ENCODE data around the gene ANO7. TPM values are rescaled to one million over a fixed set of nuclear protein-coding genes. Genes with fewer than 3 reads are reported as not detected.

ANO7 gene
- total RNA-seq, 1 experiment from 2014 or later = 1.7 TPM

DNA sequence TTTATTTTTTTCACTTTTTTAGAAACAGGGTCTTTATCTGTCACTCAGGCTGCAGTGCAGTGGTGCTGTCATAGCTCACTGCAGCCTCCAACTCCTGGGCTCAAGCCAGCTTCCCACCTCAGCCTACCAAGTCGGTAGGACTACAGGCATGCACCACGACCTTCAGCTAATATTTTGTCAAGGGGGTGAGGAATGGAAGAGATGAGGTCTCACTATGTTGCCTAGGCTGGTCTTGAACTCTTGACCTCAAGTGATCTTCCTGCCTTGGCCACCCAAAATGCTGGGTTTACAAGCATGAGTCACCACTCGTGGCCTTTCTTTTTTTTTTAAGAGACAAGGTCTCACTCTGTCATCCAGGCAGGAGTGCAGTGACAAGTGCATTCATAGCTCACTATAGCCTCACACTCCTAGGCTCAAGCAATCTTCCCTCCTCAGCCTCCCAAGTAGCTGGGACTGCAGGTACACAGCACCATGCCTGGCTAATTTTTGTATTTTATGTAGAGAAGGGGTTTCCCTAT, 24.8 kb upstream of the ANO7 start:
- Histone ChIP-seq H3K36me3 (peaks cover 84% of the 10 kb centered on the region), H3K27me3 (replicated peaks) (no peaks in the 10 kb centered on the region), H3K9me3 (replicated peaks) (no peaks in the 10 kb centered on the region), H3K4me1 (replicated peaks) (peaks cover 44% of the 10 kb centered on the region), H3K27ac (peak overlapping the region; percentile 27; the same call in 1 of the 2 replicates), H3K4me3 (no peak overlapping the region)
- DNase-seq (ENCODE audit: low read depth in 1 of 2, low spot score in 2 of 2) = peak; percentile 86 to 88

- Histone ChIP-seq H3K27ac (no peak overlapping the region), H3K4me3 (no peak overlapping the region), H3K4me1 (replicated peaks) (peaks cover 10% of the 10 kb centered on the region), H3K27me3 (replicated peaks) (no peaks in the 10 kb centered on the region), H3K36me3 (peaks cover 86% of the 10 kb centered on the region), H3K9me3 (replicated peaks) (0 out of 2 replicates have a peak, but pooled peaks cover 8% of the 10 kb centered on the region)
- no peak for DNase-seq (ENCODE audit: low read depth in 1 of 2, low spot score in 2 of 2)
These were observed 20.1 kb upstream of the ANO7 start for GRCh38 chr2:241168366-241168765.

DNA sequence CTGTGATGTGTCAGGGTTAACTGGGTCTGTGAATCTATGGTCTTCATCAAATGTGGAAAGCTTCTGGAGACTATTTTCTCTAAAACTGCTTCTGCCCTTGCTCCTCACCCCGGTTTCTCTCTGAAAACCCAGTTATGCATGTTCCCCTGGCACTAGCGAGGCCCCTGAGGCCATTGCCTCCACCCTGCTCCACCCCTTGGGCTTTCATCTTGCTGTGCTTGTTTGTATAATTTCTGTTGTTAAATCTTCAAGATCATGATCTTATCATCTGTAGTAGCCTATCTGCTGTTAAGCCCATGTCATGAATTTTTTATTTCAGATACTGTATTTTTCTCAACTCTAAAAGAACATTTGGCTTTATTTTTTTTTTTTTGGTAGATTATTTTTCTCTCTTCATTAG, 14.9 kb upstream of the ANO7 start:
- no peak for DNase-seq (ENCODE audit: low read depth in 1 of 2, low spot score in 2 of 2)
- Histone ChIP-seq H3K9me3 (replicated peaks) (0 out of 2 replicates have a peak, but pooled peaks cover 8% of the 10 kb centered on the region), H3K4me3 (no peak overlapping the region), H3K4me1 (replicated peaks) (no peaks in the 10 kb centered on the region), H3K36me3 (peaks cover 76% of the 10 kb centered on the region), H3K27ac (no peak overlapping the region), H3K27me3 (replicated peaks) (no peaks in the 10 kb centered on the region)

- DNase-seq (ENCODE audit: low read depth in 1 of 2, low spot score in 2 of 2) = no peak
- Histone ChIP-seq H3K27ac (no peak overlapping the region), H3K27me3 (replicated peaks) (no peaks in the 10 kb centered on the region), H3K9me3 (replicated peaks) (no peaks in the 10 kb centered on the region), H3K4me3 (no peak overlapping the region), H3K36me3 (peaks cover 65% of the 10 kb centered on the region), H3K4me1 (replicated peaks) (no peaks in the 10 kb centered on the region)
These were observed 10.7 kb upstream of the ANO7 start for GRCh38 chr2:241177526-241178334.

GRCh38 chr2:241178961-241179360, 9.5 kb upstream of the ANO7 start:
- DNase-seq (ENCODE audit: low read depth in 1 of 2, low spot score in 2 of 2) = no peak
- Histone ChIP-seq H3K27ac (no peak overlapping the region), H3K4me3 (no peak overlapping the region), H3K27me3 (replicated peaks) (no peaks in the 10 kb centered on the region), H3K9me3 (replicated peaks) (no peaks in the 10 kb centered on the region), H3K4me1 (replicated peaks) (no peaks in the 10 kb centered on the region), H3K36me3 (peaks cover 71% of the 10 kb centered on the region)

- Histone ChIP-seq H3K4me1 (replicated peaks) (no peaks in the 10 kb centered on the region), H3K27me3 (replicated peaks) (no peaks in the 10 kb centered on the region), H3K36me3 (peaks cover 64% of the 10 kb centered on the region), H3K9me3 (replicated peaks) (no peaks in the 10 kb centered on the region), H3K4me3 (no peak overlapping the region), H3K27ac (no peak overlapping the region)
- DNase-seq (ENCODE audit: low read depth in 1 of 2, low spot score in 2 of 2) = no peak
These were observed 8.6 kb upstream of the ANO7 start for GRCh38 chr2:241179899-241180298.

GRCh38 chr2:241180495-241180894, 8.0 kb upstream of the ANO7 start:
- H3K27me3 ChIP-seq (replicated peaks) = no peaks in the 10 kb centered on the region
- no peak overlapping the region for H3K27ac ChIP-seq
- H3K9me3 ChIP-seq (replicated peaks) = no peaks in the 10 kb centered on the region
- H3K36me3 ChIP-seq = peaks cover 58% of the 10 kb centered on the region
- no peak for DNase-seq (ENCODE audit: low read depth in 1 of 2, low spot score in 2 of 2)
- H3K4me3 ChIP-seq = no peak overlapping the region
- no peaks in the 10 kb centered on the region for H3K4me1 ChIP-seq (replicated peaks)

DNA sequence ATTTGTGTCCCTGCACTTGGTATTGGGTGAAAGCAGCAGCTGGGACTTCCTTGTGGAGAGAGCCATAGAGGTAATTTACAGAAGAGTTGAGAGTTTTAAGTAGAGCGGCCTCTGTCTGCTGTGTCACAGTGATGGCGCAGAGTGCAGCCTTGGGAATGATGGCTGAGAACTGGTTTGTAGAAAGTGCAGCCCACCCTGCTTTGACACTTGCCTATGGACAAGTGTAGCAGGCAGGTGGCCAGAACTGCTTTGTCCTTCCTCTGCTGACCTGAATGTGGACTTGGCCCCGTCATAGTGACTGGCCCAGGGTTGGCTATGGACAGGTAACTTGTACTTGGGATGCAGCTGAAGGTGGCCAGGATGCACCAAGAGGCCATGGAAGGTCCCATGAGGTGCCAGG, 6.4 kb upstream of the ANO7 start:
- H3K9me3 ChIP-seq (replicated peaks) = no peaks in the 10 kb centered on the region
- H3K36me3 ChIP-seq = peaks cover 44% of the 10 kb centered on the region
- H3K27ac ChIP-seq = no peak overlapping the region
- H3K27me3 ChIP-seq (replicated peaks) = no peaks in the 10 kb centered on the region
- no peak for DNase-seq (ENCODE audit: low read depth in 1 of 2, low spot score in 2 of 2)
- no peak overlapping the region for H3K4me3 ChIP-seq
- no peaks in the 10 kb centered on the region for H3K4me1 ChIP-seq (replicated peaks)

DNA sequence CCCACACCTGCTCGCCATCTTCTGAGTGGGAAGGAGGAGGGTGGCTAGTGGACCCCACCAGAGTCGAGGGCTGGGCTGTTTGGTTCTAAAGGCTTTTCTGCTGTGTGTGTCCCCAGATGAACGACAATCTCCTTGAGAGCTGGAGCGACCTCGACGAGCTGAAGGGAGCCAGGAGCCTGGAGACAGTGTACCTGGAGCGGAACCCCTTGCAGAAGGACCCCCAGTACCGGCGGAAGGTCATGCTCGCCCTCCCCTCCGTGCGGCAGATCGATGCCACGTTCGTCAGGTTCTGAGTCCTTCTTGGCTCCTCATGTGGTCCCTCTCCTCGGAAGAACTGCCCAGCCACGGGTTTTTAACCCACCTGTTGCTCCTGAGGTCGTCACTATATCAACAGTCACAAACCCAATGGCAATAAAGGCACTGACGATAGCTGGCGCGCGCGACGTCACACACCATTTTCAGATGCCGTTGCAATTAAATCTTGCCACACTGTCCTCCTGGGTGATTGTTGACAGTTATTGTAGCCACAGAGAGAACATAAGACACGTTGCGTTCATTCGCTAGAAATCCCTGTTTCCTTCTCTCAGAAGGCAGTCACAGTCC, 5.8 kb upstream of the ANO7 start:
- Histone ChIP-seq H3K27me3 (replicated peaks) (no peaks in the 10 kb centered on the region), H3K36me3 (peaks cover 42% of the 10 kb centered on the region), H3K4me1 (replicated peaks) (no peaks in the 10 kb centered on the region), H3K4me3 (no peak overlapping the region), H3K27ac (no peak overlapping the region), H3K9me3 (replicated peaks) (no peaks in the 10 kb centered on the region)
- no peak for DNase-seq (ENCODE audit: low read depth in 1 of 2, low spot score in 2 of 2)

- Histone ChIP-seq H3K4me1 (replicated peaks) (no peaks in the 10 kb centered on the region), H3K4me3 (no peak overlapping the region), H3K27ac (no peak overlapping the region), H3K27me3 (replicated peaks) (no peaks in the 10 kb centered on the region), H3K9me3 (replicated peaks) (no peaks in the 10 kb centered on the region), H3K36me3 (peaks cover 37% of the 10 kb centered on the region)
- DNase-seq (ENCODE audit: low read depth in 1 of 2, low spot score in 2 of 2) = no peak
These were observed 5.3 kb upstream of the ANO7 start for GRCh38 chr2:241183221-241183620.

DNA sequence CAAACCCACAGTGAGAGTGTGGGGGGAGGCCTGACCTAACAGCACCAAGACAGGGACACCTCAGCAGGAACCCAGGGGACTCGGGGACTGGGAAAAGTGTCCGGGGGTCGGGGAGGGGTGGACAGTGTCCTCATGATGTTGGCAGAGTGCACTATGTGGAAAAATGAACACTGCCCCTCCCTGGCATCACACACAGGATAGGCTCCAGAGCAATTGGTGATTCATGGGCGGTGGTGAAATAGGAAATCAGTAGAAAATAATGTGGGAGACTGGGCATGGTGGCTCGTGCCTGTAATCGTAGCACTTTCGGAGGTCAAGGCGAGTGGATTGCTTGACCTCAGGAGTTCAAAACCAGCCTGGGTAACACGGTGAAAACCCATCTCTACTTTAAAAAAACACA, 3.6 kb upstream of the ANO7 start:
- Histone ChIP-seq H3K36me3 (peaks cover 30% of the 10 kb centered on the region), H3K4me1 (replicated peaks) (no peaks in the 10 kb centered on the region), H3K27ac (no peak overlapping the region), H3K9me3 (replicated peaks) (no peaks in the 10 kb centered on the region), H3K27me3 (replicated peaks) (no peaks in the 10 kb centered on the region), H3K4me3 (no peak overlapping the region)
- no peak for DNase-seq (ENCODE audit: low read depth in 1 of 2, low spot score in 2 of 2)

- H3K27ac ChIP-seq = no peak overlapping the region
- H3K36me3 ChIP-seq = peaks cover 22% of the 10 kb centered on the region
- no peak for DNase-seq (ENCODE audit: low read depth in 1 of 2, low spot score in 2 of 2)
- no peaks in the 10 kb centered on the region for H3K27me3 ChIP-seq (replicated peaks)
- no peaks in the 10 kb centered on the region for H3K4me1 ChIP-seq (replicated peaks)
- no peaks in the 10 kb centered on the region for H3K9me3 ChIP-seq (replicated peaks)
- no peak overlapping the region for H3K4me3 ChIP-seq
These were observed 2.5 kb upstream of the ANO7 start for GRCh38 chr2:241185961-241186360.

- Histone ChIP-seq H3K4me1 (replicated peaks) (no peaks in the 10 kb centered on the region), H3K36me3 (peaks cover 13% of the 10 kb centered on the region), H3K27ac (no peak overlapping the region), H3K9me3 (replicated peaks) (no peaks in the 10 kb centered on the region), H3K4me3 (no peak overlapping the region), H3K27me3 (replicated peaks) (no peaks in the 10 kb centered on the region)
- DNase-seq (ENCODE audit: low read depth in 1 of 2, low spot score in 2 of 2) = no peak
These were observed 1.2 kb upstream of the ANO7 start for GRCh38 chr2:241187101-241187917.

DNA sequence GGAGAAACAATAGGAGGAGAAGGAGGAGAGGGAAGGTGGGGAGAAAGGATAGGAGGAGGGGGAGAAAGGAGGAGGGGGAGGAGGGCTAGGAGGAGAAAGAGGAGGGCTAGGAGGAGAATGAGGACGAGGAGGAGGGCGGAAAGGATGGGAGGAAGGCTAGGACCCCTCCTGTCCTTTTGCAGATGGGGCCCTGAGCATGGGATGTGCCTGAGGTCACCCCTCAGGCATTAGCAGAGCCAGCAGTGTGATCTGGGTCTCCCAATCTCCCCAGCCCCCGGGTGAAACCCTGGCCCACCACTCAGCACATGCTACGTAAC, 601 bp upstream of the ANO7 start:
- H3K27ac ChIP-seq = no peak overlapping the region
- peaks cover 8% of the 10 kb centered on the region for H3K36me3 ChIP-seq
- no peaks in the 10 kb centered on the region for H3K9me3 ChIP-seq (replicated peaks)
- no peak for DNase-seq (ENCODE audit: low read depth in 1 of 2, low spot score in 2 of 2)
- H3K27me3 ChIP-seq (replicated peaks) = no peaks in the 10 kb centered on the region
- no peaks in the 10 kb centered on the region for H3K4me1 ChIP-seq (replicated peaks)
- no peak overlapping the region for H3K4me3 ChIP-seq

All from SJSA1 (cell line).